ENCODE measurements around the gene DMAC2L. TPM values are rescaled to one million over a fixed set of nuclear protein-coding genes. Genes with fewer than 3 reads are reported as not detected.

DMAC2L gene
- total RNA-seq (2022) = 16.3 and 17.6 TPM in 2 replicates
- Bru-seq, nascent RNA = percentile 84 among the genes with signal in this experiment
- percentile 76 among the genes with signal in this experiment for BruChase-seq, experiment 1, labeled RNA remaining after a 6-hour chase
- BruChase-seq, experiment 2, labeled RNA remaining after a 2-hour chase = percentile 83 among the genes with signal in this experiment
- long read RNA-seq, full-length matches to known transcripts = 7 of 32 reads
- long read RNA-seq, partial matches to known transcripts = 5 of 32 reads
- long read RNA-seq, other reads (novel, unspliced or antisense) = 20 of 32 reads

GRCh38 chr14:50311972-50312733 lies at the start of gene DMAC2L, which contains the start of gene L2HGDH:
Gene DMAC2L, plus strand, starts transcription at chr14:50312324. Its CDS starts 9,164 bp downstream, at chr14:50321488.
Gene L2HGDH, minus strand, starts transcription at chr14:50312229. Its CDS starts 79 bp downstream, at chr14:50312150.
- BruUV-seq (replicated peaks) = no TSS peak
- peak within 1 kb of the TSS; percentile 91 for H3K27ac Mint-ChIP-seq (ENCODE audit: low read depth, unreplicated experiment)
- CTCF ChIA-PET = interaction anchor here (0.6 to 2.4 kb wide), 13 partner anchors 9 to 465 kb away, joined by 3 to 21 read pairs (median 4); no protein-coding TSS in a partner anchor
- DNase-seq (ENCODE audit: unreplicated experiment) = peak; percentile 97
- POLR2A ChIA-PET = interaction anchor here (0.5 to 4.1 kb wide), 32 partner anchors 9 to 1046 kb away, joined by 3 to 40 read pairs (median 3); partner anchors contain the start of genes ATL1, CDKL1, KLHDC2 and MAP4K5
- TF ChIP-seq, protein P1, sequence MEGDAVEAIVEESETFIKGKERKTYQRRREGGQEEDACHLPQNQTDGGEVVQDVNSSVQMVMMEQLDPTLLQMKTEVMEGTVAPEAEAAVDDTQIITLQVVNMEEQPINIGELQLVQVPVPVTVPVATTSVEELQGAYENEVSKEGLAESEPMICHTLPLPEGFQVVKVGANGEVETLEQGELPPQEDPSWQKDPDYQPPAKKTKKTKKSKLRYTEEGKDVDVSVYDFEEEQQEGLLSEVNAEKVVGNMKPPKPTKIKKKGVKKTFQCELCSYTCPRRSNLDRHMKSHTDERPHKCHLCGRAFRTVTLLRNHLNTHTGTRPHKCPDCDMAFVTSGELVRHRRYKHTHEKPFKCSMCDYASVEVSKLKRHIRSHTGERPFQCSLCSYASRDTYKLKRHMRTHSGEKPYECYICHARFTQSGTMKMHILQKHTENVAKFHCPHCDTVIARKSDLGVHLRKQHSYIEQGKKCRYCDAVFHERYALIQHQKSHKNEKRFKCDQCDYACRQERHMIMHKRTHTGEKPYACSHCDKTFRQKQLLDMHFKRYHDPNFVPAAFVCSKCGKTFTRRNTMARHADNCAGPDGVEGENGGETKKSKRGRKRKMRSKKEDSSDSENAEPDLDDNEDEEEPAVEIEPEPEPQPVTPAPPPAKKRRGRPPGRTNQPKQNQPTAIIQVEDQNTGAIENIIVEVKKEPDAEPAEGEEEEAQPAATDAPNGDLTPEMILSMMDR (IDR thresholded peaks at IDR 0.05; ENCODE audit: unreplicated experiment) = no peak
- H3K36me3 Mint-ChIP-seq (ENCODE audit: insufficient read depth, unreplicated experiment) = peaks cover 20% of the 10 kb centered on the region
- intact Hi-C loops (cut with micrococcal nuclease) = no loop called here
- H3K4me1 Mint-ChIP-seq (ENCODE audit: insufficient read depth, unreplicated experiment) = peaks cover 18% of the 10 kb centered on the region
- H3K27me3 Mint-ChIP-seq (ENCODE audit: insufficient read depth, unreplicated experiment) = no peaks in the 10 kb centered on the region
- peak within 1 kb of the TSS; percentile 94 for H3K4me3 Mint-ChIP-seq (ENCODE audit: unreplicated experiment)
- H3K9me3 Mint-ChIP-seq (ENCODE audit: unreplicated experiment) = no peaks in the 10 kb centered on the region

DNA sequence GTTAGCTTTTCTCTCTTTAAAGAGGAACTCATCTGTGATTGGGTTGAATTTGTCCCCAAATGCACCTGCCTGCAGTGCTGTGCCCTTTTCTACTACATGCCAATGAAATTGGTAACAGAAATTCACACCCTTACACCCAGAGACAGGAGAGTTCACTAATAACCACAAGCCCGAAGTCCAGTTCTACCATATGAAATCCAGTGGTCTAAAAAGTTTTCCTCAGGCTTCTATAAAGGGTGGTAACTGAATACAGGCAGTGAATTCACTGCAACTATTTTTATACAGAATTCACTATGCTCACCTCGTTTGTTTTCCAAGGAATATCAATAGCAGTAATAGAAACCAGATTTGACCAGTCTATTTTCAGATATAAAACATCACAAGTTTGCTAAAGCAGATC lies 49.3 kb upstream of the DMAC2L start:
- POLR2A ChIA-PET = no interaction called here
- DNase-seq (ENCODE audit: unreplicated experiment) = no peak
- Mint-ChIP-seq H3K27ac (ENCODE audit: low read depth, unreplicated experiment) (no peak overlapping the region), H3K9me3 (ENCODE audit: unreplicated experiment) (no peaks in the 10 kb centered on the region), H3K36me3 (ENCODE audit: insufficient read depth, unreplicated experiment) (no peaks in the 10 kb centered on the region), H3K4me1 (ENCODE audit: insufficient read depth, unreplicated experiment) (no peaks in the 10 kb centered on the region), H3K4me3 (ENCODE audit: unreplicated experiment) (no peak overlapping the region), H3K27me3 (ENCODE audit: insufficient read depth, unreplicated experiment) (no peaks in the 10 kb centered on the region)
- no TSS peak for BruUV-seq (replicated peaks)
- CTCF ChIA-PET = interaction anchor here (0.7 kb wide), 1 partner anchor 169 kb away, joined by 4 read pairs; no protein-coding TSS in a partner anchor
- intact Hi-C loops (cut with micrococcal nuclease) = no loop called here
- TF ChIP-seq, protein P1 (IDR thresholded peaks at IDR 0.05; ENCODE audit: unreplicated experiment) = no peak

DNA sequence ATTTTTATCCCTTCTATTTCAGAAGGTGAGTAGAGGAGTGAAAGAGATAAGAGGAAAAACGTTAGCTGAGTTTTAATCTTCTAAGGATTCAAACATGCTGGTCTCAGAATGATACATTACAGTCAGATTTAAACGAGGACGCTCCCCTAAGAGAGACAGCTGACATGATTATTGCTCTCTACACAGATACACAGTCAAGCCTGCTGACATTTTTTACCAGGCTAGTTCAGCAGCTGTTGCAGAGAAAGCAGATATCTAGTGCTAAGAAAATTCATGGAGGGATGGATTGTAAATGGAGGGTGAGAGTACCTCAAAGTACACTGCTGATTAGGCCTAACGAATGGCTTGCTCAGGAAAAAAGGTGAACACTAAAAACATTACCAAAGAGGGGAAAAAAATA lies 48.8 kb upstream of the DMAC2L start:
- no peaks in the 10 kb centered on the region for H3K27me3 Mint-ChIP-seq (ENCODE audit: insufficient read depth, unreplicated experiment)
- no TSS peak for BruUV-seq (replicated peaks)
- ChIA-PET CTCF (no interaction called here), POLR2A (no interaction called here)
- no peaks in the 10 kb centered on the region for H3K36me3 Mint-ChIP-seq (ENCODE audit: insufficient read depth, unreplicated experiment)
- H3K27ac Mint-ChIP-seq (ENCODE audit: low read depth, unreplicated experiment) = no peak overlapping the region
- DNase-seq (ENCODE audit: unreplicated experiment) = no peak
- TF ChIP-seq, protein P1 (IDR thresholded peaks at IDR 0.05; ENCODE audit: unreplicated experiment) = no peak
- no peak overlapping the region for H3K4me3 Mint-ChIP-seq (ENCODE audit: unreplicated experiment)
- no peaks in the 10 kb centered on the region for H3K9me3 Mint-ChIP-seq (ENCODE audit: unreplicated experiment)
- intact Hi-C loops (cut with micrococcal nuclease) = no loop called here
- no peaks in the 10 kb centered on the region for H3K4me1 Mint-ChIP-seq (ENCODE audit: insufficient read depth, unreplicated experiment)

DNA sequence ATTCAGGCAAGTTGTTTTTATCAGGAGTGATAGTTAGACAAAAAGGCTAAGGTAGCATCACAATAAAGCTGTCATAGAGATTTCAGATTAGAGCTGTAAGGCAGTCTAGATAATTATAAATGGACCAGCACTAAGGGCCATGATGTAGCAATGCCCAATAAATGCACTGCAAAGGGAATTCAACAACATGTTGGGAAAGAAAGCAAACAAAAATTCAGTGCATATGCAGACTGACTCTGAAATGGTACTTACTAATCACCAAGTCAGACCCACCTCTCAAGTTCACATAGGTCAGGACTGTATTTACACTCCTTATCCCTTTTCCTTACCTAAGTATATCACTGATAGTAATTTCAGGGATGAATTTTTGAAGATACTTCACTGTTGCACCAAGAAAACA lies 47.1 kb upstream of the DMAC2L start:
- no peak for DNase-seq (ENCODE audit: unreplicated experiment)
- intact Hi-C loops (cut with micrococcal nuclease) = no loop called here
- POLR2A ChIA-PET = interaction anchor here (0.6 kb wide), 2 partner anchors 479 to 485 kb away, joined by 3 read pairs; no protein-coding TSS in a partner anchor
- H3K4me3 Mint-ChIP-seq (ENCODE audit: unreplicated experiment) = no peak overlapping the region
- BruUV-seq (replicated peaks) = no TSS peak
- CTCF ChIA-PET = no interaction called here
- TF ChIP-seq, protein P1 (IDR thresholded peaks at IDR 0.05; ENCODE audit: unreplicated experiment) = no peak
- no peaks in the 10 kb centered on the region for H3K27me3 Mint-ChIP-seq (ENCODE audit: insufficient read depth, unreplicated experiment)
- H3K4me1 Mint-ChIP-seq (ENCODE audit: insufficient read depth, unreplicated experiment) = no peaks in the 10 kb centered on the region
- H3K9me3 Mint-ChIP-seq (ENCODE audit: unreplicated experiment) = no peaks in the 10 kb centered on the region
- no peaks in the 10 kb centered on the region for H3K36me3 Mint-ChIP-seq (ENCODE audit: insufficient read depth, unreplicated experiment)
- no peak overlapping the region for H3K27ac Mint-ChIP-seq (ENCODE audit: low read depth, unreplicated experiment)
